GM12891 (cell line): Measurements from ENCODE around the gene ZCWPW1.
"Not testable (repeated sequence)": the region's sequence is repeated elsewhere in the genome, so short reads cannot be mapped to it uniquely, and the experiment has no call there.

Experiments
- DNase-seq: peaks from one replicate; pipeline ENCODE4 v3.0.0; 2011; ENCODE audit warnings: low spot score; ENCODE audit not compliant: insufficient read length
- FAIRE-seq: peaks from 2 replicates; lab custom pipeline; 2011; peaks lifted over from hg19 to GRCh38; lab: Jason Lieb, UNC
- PAX5 ChIP-seq: IDR thresholded peaks from 2 replicates; pipeline ENCODE4 v1.6.1; 2011; ENCODE audit warnings: low read length, moderate library complexity, mild to moderate bottlenecking; ENCODE audit not compliant: insufficient read depth, severe bottlenecking
- POLR2A ChIP-seq: IDR thresholded peaks from 2 replicates; pipeline ENCODE4 v1.6.1; 2011; ENCODE audit warnings: low read depth, low read length, control low read depth
- POLR2AphosphoS5 ChIP-seq: IDR thresholded peaks from 2 replicates; pipeline ENCODE4 v1.6.1; 2011; ENCODE audit warnings: low read depth, low read length, control low read depth
- POU2F2 ChIP-seq: IDR thresholded peaks from 2 replicates; pipeline ENCODE4 v1.6.1; 2011; ENCODE audit warnings: low read depth, mild to moderate bottlenecking, control low read depth, low read length, moderate library complexity
- SPI1 ChIP-seq: IDR thresholded peaks from 2 replicates; pipeline ENCODE4 v1.6.1; 2011; ENCODE audit warnings: low read depth, low read length, control low read depth
- TAF1 ChIP-seq: IDR thresholded peaks from 2 replicates; pipeline ENCODE4 v1.6.1; 2011; ENCODE audit warnings: low read depth, low read length, control low read depth

ZCWPW1 gene

DNA sequence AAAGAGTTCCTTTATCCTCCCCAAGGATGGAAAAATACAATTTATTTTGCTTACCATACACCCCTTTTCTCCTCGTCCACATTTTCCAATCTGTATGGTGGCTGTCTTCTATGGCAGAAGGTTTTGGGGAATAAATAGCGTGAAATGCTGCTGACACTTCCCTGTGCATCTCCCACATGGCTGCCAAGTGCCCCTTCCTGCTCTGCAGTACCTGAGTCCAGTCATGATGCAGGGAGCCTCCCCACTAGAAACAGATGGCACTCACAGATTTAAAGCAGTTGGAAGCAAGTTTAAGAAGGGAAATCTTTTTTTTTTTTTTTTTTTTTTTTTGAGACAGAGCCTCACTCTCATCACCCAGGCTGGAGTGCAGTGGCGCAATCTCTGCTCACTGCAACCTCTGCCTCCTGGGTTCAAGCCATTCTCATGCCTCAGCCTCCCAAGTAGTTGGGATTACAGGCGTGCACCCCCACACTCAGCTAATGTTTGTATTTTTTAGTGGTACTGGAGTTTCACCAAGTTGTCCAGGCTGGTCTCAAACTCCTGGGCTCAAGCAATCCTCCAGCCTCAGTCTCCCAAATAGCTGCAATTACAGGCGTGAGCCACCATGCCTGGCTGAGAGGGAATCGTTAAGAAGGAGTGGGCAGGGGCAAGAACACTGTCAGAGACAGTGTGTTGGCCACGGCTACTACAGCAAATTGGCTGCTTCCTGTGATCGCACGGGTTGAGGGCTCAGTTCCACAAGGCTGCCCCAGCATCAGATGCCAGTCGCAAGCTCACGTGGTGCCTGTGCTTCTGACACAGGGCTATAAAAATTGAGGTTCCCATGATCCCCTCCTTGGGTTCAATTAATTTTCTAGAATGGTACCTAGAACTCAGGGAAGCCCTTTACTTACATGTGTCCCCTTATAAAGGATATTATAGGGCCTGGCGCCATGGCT lies 60.6 kb downstream of the ZCWPW1 start:
- TF ChIP-seq POU2F2 (no peak), SPI1 (no peak), TAF1 (no peak), POLR2AphosphoS5 (no peak)
- no peak for DNase-seq
- peak; percentile 20 for FAIRE-seq

DNA sequence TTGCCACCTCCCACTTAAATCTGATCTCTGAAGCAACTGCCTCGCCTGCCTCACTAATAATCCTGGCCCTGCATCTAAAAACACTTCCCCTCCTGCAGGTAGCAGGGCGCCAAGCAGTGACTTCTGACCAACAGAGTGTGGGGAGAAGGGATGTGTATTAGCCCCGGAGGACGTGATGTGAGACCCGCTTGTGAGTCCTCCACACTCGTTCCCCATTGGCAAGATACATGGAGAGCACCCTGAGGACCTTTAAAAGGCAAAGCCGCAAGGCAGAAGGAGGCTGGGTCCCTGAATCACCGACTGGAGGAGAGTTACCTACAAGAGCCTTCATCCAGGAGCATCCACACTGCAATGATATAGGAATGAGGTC lies 61.3 kb downstream of the ZCWPW1 start:
- TF ChIP-seq PAX5 (no peak), POU2F2 (no peak), SPI1 (0 out of 2 replicates have a peak, but pooled peaks have one; percentile 18)
- FAIRE-seq (no peak), DNase-seq (no peak)

- FAIRE-seq (peak; percentile 74), DNase-seq (no peak)
Observed at GRCh38 chr7:100366411-100367250, 61.9 kb downstream of the ZCWPW1 start.

GRCh38 chr7:100365998-100366367 lies 62.5 kb downstream of the ZCWPW1 start:
- not testable (repeated sequence) for DNase-seq, FAIRE-seq

More at GRCh38 chr7:100366411-100367250, 61.9 kb downstream of the ZCWPW1 start:
- TF ChIP-seq TAF1: no peak
- TF ChIP-seq POLR2A: peak; percentile 52
- TF ChIP-seq POLR2AphosphoS5: peak; percentile 76
- TF ChIP-seq PAX5: no peak
- TF ChIP-seq SPI1: no peak
- peak; percentile 61; the same call in 1 of the 2 replicates for TF ChIP-seq POU2F2

GRCh38 chr7:100364480-100364879 lies 64.0 kb downstream of the ZCWPW1 start:
- FAIRE-seq: no peak

DNA sequence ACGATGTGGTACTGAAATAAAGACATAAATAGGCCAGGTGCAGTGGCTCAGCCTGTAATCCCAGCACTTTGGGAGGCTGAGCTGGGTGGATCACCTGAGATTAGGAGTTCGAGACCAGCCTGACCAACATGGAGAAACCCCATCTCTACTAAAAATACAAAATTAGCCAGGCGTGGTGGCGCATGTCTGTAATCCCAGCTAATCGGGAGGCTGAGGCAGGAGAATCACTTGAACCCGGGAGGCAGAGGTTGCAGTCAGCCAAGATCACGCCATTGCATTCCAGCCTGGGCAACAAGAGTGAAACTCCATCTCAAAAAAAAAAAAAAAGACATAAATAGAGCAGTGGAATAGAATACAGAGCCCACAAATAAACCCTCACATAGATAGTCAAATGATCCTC lies 64.7 kb downstream of the ZCWPW1 start:
- not testable (repeated sequence) for FAIRE-seq, DNase-seq

More at GRCh38 chr7:100364480-100364879, 64.0 kb downstream of the ZCWPW1 start:
- DNase-seq: no peak
- TF ChIP-seq POU2F2 (no peak), PAX5 (no peak), TAF1 (no peak), POLR2A (no peak), POLR2AphosphoS5 (no peak), SPI1 (no peak)

- TF ChIP-seq POLR2AphosphoS5: no peak
- TF ChIP-seq POLR2A: no peak
- no peak for TF ChIP-seq TAF1
- DNase-seq: no peak
- no peak for FAIRE-seq
Observed at GRCh38 chr7:100363098-100363497, 65.4 kb downstream of the ZCWPW1 start.

- FAIRE-seq (no peak), DNase-seq (no peak)
- TF ChIP-seq SPI1: no peak
- TF ChIP-seq PAX5: no peak
- TF ChIP-seq POLR2A: 0 out of 2 replicates have a peak, but pooled peaks have one; percentile 16
- no peak for TF ChIP-seq POLR2AphosphoS5
- TF ChIP-seq POU2F2: no peak
Observed at GRCh38 chr7:100360135-100360854, 68.2 kb downstream of the ZCWPW1 start.

- TF ChIP-seq SPI1 (no peak), POLR2AphosphoS5 (peak; percentile 11; the same call in 1 of the 2 replicates)
- FAIRE-seq (no peak), DNase-seq (no peak)
Observed at GRCh38 chr7:100358857-100359212, 69.7 kb downstream of the ZCWPW1 start.

DNA sequence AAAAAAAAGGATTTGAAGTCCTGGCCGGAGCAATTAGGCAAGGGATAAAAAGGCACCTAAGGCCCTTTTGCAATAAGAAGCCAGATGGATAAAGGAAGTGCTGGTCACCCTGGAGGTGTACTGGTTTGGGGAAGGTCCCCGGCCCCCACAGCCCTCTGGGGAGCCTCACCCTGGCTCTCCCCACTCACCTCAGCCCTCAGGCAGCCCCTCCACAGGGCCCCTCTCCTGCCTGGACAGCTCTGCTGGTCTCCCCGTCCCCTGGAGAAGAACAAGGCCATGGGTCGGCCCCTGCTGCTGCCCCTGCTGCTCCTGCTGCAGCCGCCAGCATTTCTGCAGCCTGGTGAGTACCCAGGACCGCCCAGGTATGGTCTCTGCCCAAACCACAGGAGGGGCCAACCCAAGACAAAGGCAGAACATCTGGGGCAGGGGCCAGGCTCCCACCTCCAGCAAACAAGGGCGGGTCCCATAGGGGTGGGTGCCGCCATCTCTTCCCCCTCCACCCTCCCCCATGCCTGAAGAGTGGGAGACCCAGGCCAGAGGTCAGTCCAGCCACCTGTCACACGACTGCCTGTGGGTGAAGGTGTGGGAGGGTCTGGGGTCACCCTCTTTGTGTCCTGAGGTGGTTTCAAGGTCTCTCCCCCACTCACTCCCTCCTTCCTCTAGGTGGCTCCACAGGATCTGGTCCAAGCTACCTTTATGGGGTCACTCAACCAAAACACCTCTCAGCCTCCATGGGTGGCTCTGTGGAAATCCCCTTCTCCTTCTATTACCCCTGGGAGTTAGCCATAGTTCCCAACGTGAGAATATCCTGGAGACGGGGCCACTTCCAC lies 70.3 kb downstream of the ZCWPW1 start, which contains the start of gene PILRB:
TSS of gene PILRB (plus strand) at position 91 of the 830 bp plus-strand sequence. CDS start at position 277, 186 bp downstream.
- FAIRE-seq (peak; percentile 95), DNase-seq (no peak)
- no peak for TF ChIP-seq PAX5
- no peak for TF ChIP-seq POU2F2
- TF ChIP-seq POLR2AphosphoS5: 0 out of 2 replicates have a peak, but pooled peaks have one; percentile 10
- TF ChIP-seq SPI1: no peak
- TF ChIP-seq POLR2A: no peak
- no peak for TF ChIP-seq TAF1
